HG03097 (cell line): ENCODE measurements around the gene ANKRD20A1.
"Not testable (repeated sequence)": the region's sequence is repeated elsewhere in the genome, so short reads cannot be mapped to it uniquely, and the experiment has no call there.

Experiments used
- ATAC-seq: cut with Tn5 transposase; IDR thresholded peaks from one replicate; pipeline ENCODE4 v1.9.1; 2021; ENCODE audit not compliant: unreplicated experiment, low FRiP score

ANKRD20A1 gene

DNA sequence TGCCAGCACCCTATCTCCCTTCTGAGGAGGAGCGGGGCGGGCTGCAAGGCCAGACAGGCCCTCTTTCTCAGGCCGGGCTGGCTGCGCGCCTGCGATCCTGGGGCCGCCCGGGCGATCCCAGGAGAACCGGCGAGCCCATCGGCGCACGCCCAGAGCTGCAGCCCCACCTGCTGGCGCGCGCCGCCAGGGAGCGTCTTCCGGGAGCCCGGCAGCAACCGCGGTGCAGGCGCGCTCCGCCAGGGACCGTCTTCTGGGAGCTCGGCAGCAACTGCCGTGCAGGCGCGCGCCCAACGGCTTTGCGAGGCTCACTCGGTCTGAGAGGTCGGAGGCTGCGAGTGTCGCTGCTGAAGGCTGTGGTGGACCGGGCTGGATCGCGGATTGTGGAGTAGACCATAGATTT is at the start of gene ANKRD20A1:
TSS of gene ANKRD20A1 (plus strand) at position 61 of the 400 bp plus-strand sequence. CDS start 496 bp downstream, outside the sequence.
- not testable (repeated sequence) for ATAC-seq

DNA sequence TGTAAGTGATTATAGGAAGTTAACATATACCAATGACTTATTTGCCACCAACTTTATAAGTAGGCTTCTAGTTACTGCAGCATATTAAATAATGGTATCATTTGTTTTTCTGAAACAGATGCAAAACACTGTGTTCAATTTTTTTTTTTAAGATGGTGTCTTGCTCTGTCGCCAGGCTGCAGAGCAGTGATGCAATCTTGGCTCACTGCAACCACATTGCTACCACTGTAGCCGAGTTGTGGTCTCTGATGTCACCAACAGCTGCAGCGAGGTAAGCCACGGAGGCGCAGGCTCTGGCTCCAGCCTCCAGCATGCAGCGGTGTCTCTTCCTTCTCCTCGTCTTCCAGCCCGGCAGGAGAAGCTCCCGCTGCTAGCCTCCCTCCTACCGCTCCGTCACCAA is 26.6 kb upstream of the ANKRD20A1 start:
- ATAC-seq, result not testable (repeated sequence)
